GM12872 (cell line): ENCODE measurements around the gene INPP5E.

Experiments
- TF ChIP-seq, protein P1 (sequence below): IDR thresholded peaks from 3 replicates; pipeline ENCODE4 v1.5.1; 2011; ENCODE audit warnings: low read depth, mild to moderate bottlenecking, low read length, moderate library complexity; ENCODE audit not compliant: insufficient read depth

INPP5E gene

DNA sequence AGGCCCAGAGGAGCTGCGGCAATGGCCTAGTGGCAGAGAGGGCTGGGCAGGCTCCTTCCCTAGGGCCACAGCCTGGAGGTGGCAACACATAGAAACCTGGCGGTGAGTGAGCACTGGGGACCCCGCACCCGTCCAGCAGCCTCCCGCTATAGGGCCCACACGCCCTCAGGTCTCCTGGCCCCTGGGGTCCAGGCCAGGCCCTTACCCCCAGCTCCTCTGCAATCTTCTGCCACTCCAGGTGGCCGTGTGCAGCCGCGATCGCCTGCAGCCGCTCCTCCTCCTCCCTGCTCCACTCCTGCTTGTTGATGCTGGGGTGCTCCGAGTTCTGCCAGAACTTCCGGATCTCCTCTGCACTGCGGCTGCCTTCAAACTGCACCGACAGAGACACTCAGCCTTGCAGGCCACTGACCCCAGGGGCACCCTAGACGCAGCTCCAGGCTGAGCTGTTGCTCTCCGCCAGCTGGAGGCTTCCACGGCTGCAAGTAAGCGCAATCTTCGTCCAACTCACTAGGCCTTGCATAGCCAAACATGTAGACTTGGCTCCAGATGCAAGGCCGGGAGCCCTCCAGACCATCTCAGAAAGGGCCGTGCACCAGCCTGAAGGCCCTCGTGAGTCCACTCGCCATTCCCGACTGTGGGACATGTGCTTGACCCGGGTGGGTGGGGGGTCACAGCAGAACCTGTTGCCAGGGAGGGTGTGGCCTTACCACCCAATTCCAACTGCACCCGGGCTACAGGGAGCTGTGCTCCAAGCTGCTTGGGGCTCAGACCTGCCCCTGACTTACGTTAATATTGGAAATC, 47.7 kb downstream of the INPP5E start:
- TF ChIP-seq, protein P1, sequence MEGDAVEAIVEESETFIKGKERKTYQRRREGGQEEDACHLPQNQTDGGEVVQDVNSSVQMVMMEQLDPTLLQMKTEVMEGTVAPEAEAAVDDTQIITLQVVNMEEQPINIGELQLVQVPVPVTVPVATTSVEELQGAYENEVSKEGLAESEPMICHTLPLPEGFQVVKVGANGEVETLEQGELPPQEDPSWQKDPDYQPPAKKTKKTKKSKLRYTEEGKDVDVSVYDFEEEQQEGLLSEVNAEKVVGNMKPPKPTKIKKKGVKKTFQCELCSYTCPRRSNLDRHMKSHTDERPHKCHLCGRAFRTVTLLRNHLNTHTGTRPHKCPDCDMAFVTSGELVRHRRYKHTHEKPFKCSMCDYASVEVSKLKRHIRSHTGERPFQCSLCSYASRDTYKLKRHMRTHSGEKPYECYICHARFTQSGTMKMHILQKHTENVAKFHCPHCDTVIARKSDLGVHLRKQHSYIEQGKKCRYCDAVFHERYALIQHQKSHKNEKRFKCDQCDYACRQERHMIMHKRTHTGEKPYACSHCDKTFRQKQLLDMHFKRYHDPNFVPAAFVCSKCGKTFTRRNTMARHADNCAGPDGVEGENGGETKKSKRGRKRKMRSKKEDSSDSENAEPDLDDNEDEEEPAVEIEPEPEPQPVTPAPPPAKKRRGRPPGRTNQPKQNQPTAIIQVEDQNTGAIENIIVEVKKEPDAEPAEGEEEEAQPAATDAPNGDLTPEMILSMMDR: no peak

- TF ChIP-seq, protein P1: no peak
These were observed 50.2 kb downstream of the INPP5E start for GRCh38 chr9:136389396-136389795.

DNA sequence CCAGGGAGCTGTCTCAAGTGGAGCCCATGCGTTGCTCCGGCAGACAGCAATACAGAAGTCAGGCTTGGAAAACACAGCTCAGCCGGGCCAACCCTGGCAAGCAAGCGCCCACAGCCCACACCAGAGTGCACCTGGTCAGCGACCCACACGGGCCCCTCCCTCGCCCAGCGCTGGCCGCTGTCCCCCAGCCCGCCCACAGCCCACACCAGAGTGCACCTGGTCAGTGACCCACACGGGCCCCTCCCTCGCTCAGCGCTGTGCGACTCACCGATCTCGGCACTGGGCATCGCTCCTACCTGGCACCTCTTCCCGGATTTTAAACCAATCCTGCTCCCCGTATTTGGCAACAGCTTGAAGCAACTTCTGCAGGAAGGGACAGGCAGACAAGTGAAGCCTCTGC, 52.4 kb downstream of the INPP5E start:
- TF ChIP-seq, protein P1: no peak

- TF ChIP-seq, protein P1: no peak
These were observed 53.6 kb downstream of the INPP5E start for GRCh38 chr9:136386018-136386417.

DNA sequence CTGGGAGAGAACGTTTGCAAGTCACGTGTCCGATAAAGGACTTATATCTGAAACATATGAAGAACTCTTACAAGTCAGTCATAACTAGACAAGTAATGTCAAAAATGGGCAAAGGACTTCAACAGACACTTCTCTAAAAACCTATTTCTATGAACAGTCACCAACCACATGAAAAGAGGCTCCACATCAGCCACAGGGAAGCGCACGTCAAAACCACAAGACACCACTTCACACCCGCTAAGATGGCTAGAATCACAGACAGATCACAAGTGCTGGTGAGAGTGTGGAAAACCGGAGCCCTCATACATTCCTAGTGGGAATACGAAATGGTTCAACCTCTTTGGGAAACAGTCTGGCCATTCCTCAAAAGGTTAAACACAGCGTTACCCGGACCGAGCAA, 54.6 kb downstream of the INPP5E start:
- TF ChIP-seq, protein P1: no peak

DNA sequence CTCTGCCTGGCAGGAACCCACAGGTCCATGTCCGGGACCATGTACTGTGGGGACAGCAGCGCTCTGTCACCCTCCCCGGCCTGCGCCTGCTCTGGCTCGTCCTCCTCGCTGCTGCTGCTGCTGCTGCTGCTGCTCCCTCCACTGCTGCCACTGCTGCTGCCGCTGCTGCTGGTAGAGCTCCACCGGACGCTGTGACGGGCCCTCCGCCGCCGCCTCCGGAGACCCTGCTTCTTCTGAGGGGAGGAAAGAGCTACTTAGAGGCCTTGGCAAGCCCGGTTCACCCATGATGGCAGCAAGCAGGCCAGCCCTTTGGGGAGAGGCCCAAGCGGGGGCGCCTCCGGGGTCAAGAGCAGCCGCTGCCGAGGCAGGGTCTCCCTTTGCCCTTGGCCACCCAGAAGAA, 56.2 kb downstream of the INPP5E start:
- TF ChIP-seq, protein P1: no peak

DNA sequence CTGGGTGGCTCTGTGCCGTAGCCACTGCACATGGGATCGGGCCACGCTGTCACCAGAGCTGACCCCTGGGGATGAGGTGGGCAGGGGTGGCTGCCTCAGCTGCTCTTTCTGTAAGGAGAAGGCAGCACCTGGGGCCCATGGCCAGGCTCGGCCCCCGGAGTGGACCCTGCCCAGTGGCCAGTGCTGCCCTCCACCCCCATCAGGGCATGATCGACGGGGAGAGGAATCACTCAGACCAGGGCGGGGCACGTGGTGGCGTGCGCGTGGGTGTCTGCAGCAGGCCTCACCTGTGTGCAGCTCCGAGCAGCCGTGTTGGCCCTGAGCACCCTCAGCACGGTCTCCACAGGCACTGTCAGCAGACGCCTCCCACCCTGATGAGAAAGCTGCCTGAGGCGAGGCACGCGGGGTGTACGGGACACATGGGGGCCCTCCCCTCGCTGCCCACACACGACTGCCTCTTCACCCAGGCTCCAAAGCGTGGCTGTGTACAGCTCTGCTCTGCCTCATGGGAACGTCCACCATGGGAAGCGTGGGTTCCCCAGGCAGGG, 57.6 kb downstream of the INPP5E start:
- TF ChIP-seq, protein P1: no peak
